Prostate gland (tissue), 2 donors: Measurements from ENCODE around the gene BUB3.

Source experiments
- CTCF ChIP-seq, 4 experiments: fragments of 200-600 bp in 2 of 4; fragments of 450-650 bp in 2 of 4; sonication (generic) in 2 of 4; IDR thresholded peaks; 1 replicate in 3 of 4; 2 replicates in 1 of 4; pipeline ENCODE4 v1.5.1; 2016 to 2019; ENCODE audit warnings: antibody characterized with exemption in 4 of 4, mild to moderate bottlenecking in 2 of 4, moderate library complexity in 2 of 4
- POLR2A ChIP-seq: fragments of 450-650 bp; IDR thresholded peaks from one replicate; pipeline ENCODE4 v1.6.1; 2016; ENCODE audit warnings: antibody characterized with exemption, mild to moderate bottlenecking

- TF ChIP-seq CTCF (IDR thresholded peaks at IDR 0.05) (no peak), POLR2A (no peak)
These were observed 50.8 kb downstream of the BUB3 start for GRCh38 chr10:123205041-123205440.
